Colonic mucosa (tissue), 4 donors: ENCODE results near the gene ACTL9. TPM values are rescaled to one million over a fixed set of nuclear protein-coding genes. Genes with fewer than 3 reads are reported as not detected.
"Not testable (repeated sequence)": the region's sequence is repeated elsewhere in the genome, so short reads cannot be mapped to it uniquely, and the experiment has no call there.

Experiments
- DNase-seq: peaks from one replicate; pipeline ENCODE4 v3.0.0-alpha.2; 2020
- H3K27ac ChIP-seq: fragments of 200-600 bp; one replicate; pipeline ENCODE4 v1.8.0; 2021
- H3K27me3 ChIP-seq: fragments of 200-600 bp; one replicate; pipeline ENCODE4 v1.8.0; 2021
- H3K36me3 ChIP-seq: fragments of 200-600 bp; one replicate; pipeline ENCODE4 v1.8.0; 2021
- H3K4me1 ChIP-seq: fragments of 200-600 bp; one replicate; pipeline ENCODE4 v1.8.0; 2021; ENCODE audit warnings: mild to moderate bottlenecking
- H3K4me3 ChIP-seq: fragments of 200-600 bp; one replicate; pipeline ENCODE4 v1.8.0; 2021
- H3K9ac ChIP-seq, 2 donors: one replicate each; pipeline ENCODE4 v1.7.0; 2013; ENCODE audit warnings: control low read depth in 2 of 2, low read depth in 2 of 2, low read length in 2 of 2
- H3K9me3 ChIP-seq: fragments of 200-600 bp; one replicate; pipeline ENCODE4 v1.8.0; 2021
- CTCF ChIP-seq: fragments of 200-600 bp; IDR thresholded peaks from one replicate; pipeline ENCODE4 v1.8.0; 2022; ENCODE audit warnings: antibody characterized with exemption, mild to moderate bottlenecking
- intact Hi-C: fragments of 100-400 bp; cut with DNase I; formaldehyde crosslinking; loops from one replicate; pipeline ENCODE4 v1.14.1; 2022
- total RNA-seq, 2 donors: library from RNA; stranded (reverse); fragmentation: NEBNext Ultra II Directional in 1 of 2; extraction: Animal tissue kit (Norgen Biotek cat#: 25700) in 1 of 2; gene quantifications; one replicate each; pipeline ENCODE4 v1.2.1, GENCODE V29; 2021
- donor health status: healthy.
- donor health status: DM: no; HTN: no; CAD: no.
- donor health status: DM: no; HTN: no; CAD: no.

ACTL9 gene
- total RNA-seq, 2 donors from 2014 or later, result not detected

DNA sequence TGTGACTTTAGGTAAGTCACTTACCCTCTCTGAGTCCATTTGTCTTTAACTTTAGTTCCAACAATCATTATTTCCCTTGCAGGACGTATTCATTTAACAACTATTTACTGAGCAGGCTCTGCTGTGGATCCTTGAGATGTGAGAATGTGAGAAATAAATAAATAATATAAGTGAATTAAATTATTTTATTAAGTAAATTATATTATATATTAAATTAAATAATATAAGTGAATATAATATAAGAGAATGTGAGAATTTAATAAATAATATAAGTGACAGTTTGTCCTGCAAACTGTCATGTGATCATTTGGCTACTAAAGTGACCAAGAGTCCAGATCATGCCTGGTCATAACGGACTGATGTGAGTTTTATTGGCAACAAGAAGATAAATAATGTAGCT lies 23.4 kb upstream of the ACTL9 start:
- intact Hi-C loops, result no loop called here
- no peak for DNase-seq
- Histone ChIP-seq H3K4me1 (no peaks in the 10 kb centered on the region), H3K4me3 (no peak overlapping the region), H3K9me3 (no peaks in the 10 kb centered on the region), H3K27ac (no peak overlapping the region), H3K36me3 (no peaks in the 10 kb centered on the region), H3K27me3 (no peaks in the 10 kb centered on the region), H3K9ac (no peak overlapping the region)
- TF ChIP-seq CTCF, result no peak

- Histone ChIP-seq H3K36me3 (no peaks in the 10 kb centered on the region), H3K9ac (no peak within 1 kb of the TSS), H3K9me3 (no peaks in the 10 kb centered on the region), H3K4me1 (no peaks in the 10 kb centered on the region), H3K27ac (no peak within 1 kb of the TSS), H3K27me3 (no peaks in the 10 kb centered on the region), H3K4me3 (no peak within 1 kb of the TSS)
- TF ChIP-seq CTCF, result no peak
- no peak for DNase-seq
- intact Hi-C loops, result no loop called here
Measured at GRCh38 chr19:8721334-8721733, 22.7 kb upstream of the ACTL9 start, which contains the start of gene OR2Z1. Gene OR2Z1 (plus strand): TSS chr19:8721634. CDS start chr19:8731029, 9,395 bp downstream.

DNA sequence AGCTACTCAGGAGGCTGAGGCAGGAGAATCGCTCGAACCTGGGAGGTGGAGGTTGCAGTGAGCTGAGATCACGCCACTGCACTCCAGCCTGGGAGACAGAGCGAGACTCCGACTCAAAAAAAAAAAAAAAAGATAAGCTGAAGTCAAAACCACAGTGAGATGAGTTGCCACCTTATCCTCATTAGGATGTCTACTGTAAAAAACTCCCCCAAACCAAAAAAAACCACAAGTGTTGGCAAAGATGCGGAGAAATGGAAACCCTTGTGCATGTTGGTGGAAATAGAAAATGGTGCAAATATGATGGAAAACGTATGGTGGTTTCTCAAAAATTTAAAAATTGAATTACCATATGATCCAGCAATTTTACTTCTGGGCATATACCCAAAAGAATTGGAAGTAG lies 11.7 kb upstream of the ACTL9 start:
- intact Hi-C loops, result not testable (repeated sequence)

GRCh38 chr19:8705742-8706141 lies 7.1 kb upstream of the ACTL9 start:
- Histone ChIP-seq H3K27me3 (no peaks in the 10 kb centered on the region), H3K4me1 (no peaks in the 10 kb centered on the region), H3K4me3 (no peak overlapping the region), H3K9me3 (no peaks in the 10 kb centered on the region), H3K36me3 (no peaks in the 10 kb centered on the region), H3K27ac (no peak overlapping the region), H3K9ac (no peak overlapping the region)
- no peak for DNase-seq
- intact Hi-C loops, result no loop called here
- no peak for TF ChIP-seq CTCF

More for the DNA sequence above, 11.7 kb upstream of the ACTL9 start:
- not testable (repeated sequence) for H3K9ac ChIP-seq, H3K9me3 ChIP-seq, H3K36me3 ChIP-seq, H3K27me3 ChIP-seq, H3K4me1 ChIP-seq, H3K27ac ChIP-seq, H3K4me3 ChIP-seq, DNase-seq

DNA sequence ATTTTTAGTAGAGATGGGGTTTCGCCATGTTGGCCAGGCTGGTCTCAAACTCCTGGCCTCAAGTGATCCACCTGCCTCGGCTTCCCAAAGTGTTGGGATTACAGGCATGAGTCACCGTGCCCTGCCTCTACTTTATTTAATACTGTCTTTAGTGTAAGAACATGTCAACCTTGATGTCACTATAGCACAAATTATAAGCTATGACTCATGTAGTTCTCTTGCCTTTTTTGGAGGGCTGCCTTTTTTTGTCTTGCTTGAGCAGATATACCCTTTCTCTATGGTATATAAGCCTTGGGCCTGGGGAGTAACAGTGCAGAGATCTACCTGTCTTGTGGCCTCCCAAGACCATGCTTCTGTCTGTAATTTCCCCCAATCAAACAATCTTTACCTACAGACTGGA lies 6.7 kb upstream of the ACTL9 start:
- H3K9ac ChIP-seq, H3K9me3 ChIP-seq, intact Hi-C loops, H3K27ac ChIP-seq, H3K36me3 ChIP-seq, H3K27me3 ChIP-seq, H3K4me3 ChIP-seq, H3K4me1 ChIP-seq, DNase-seq: not testable (repeated sequence)

GRCh38 chr19:8703223-8703622 lies 4.6 kb upstream of the ACTL9 start:
- DNase-seq, result no peak
- intact Hi-C loops, result no loop called here
- no peak overlapping the region for H3K9ac ChIP-seq
- no peak for TF ChIP-seq CTCF
- no peaks in the 10 kb centered on the region for H3K4me1 ChIP-seq
- no peaks in the 10 kb centered on the region for H3K9me3 ChIP-seq
- H3K36me3 ChIP-seq, result no peaks in the 10 kb centered on the region
- no peak overlapping the region for H3K27ac ChIP-seq
- no peak overlapping the region for H3K4me3 ChIP-seq
- H3K27me3 ChIP-seq, result peaks cover under 1% of the 10 kb centered on the region

DNA sequence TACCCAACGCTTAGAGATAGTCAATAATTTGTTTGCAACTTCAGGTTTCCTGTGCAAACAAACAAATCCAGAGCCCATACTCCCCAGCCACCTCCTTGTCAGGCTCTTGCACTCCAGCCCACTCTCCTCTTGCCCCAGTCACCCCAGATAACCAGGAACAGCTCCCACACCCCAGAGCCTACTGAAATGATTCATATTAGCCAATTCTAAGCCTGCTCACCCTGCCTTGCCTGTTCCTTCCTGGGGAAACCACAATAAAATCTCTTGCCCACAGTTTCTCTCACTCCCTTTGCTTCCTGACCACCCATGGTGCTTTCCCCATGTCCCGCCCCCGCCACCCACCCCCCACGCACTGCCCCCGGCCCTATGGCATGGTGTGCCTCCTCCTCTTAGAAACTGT lies 3.8 kb upstream of the ACTL9 start:
- no peaks in the 10 kb centered on the region for H3K9me3 ChIP-seq
- peaks cover 5% of the 10 kb centered on the region for H3K27me3 ChIP-seq
- intact Hi-C loops, result no loop called here
- no peak overlapping the region for H3K9ac ChIP-seq
- H3K36me3 ChIP-seq, result no peaks in the 10 kb centered on the region
- H3K27ac ChIP-seq, result no peak overlapping the region
- TF ChIP-seq CTCF, result no peak
- no peak overlapping the region for H3K4me3 ChIP-seq
- H3K4me1 ChIP-seq, result no peaks in the 10 kb centered on the region
- DNase-seq, result no peak
